ENCODE data around the gene OR2A2. TPM values are rescaled to one million over a fixed set of nuclear protein-coding genes. Genes with fewer than 3 reads are reported as not detected.

Gene OR2A2
- total and polyA plus RNA-seq, 9 of the 15 experiments (the other 6 are each of a cell fraction or from before 2014, with no cell fraction given): not detected

DNA sequence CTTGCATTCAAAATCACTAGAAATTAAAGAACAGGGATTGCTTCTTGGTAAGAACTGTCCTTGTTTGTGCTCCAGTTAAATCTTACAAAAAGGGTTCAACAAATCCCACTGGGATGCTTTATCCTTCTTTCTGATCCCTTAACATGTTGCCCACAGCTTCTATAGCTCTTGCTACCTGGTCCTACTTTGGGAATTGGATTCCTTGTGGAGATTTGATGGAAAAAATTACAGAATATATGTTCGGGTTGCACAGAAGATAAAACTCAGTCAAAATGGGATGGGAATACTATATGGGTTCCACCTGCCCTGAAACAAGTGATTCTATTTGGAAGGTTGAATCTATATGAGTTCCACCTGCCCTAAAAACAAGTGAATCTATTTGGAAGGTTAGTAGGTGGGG, 39.9 kb upstream of the OR2A2 start, which contains the start of gene OR2A25 (continued):
- TF ChIP-seq, protein P1, sequence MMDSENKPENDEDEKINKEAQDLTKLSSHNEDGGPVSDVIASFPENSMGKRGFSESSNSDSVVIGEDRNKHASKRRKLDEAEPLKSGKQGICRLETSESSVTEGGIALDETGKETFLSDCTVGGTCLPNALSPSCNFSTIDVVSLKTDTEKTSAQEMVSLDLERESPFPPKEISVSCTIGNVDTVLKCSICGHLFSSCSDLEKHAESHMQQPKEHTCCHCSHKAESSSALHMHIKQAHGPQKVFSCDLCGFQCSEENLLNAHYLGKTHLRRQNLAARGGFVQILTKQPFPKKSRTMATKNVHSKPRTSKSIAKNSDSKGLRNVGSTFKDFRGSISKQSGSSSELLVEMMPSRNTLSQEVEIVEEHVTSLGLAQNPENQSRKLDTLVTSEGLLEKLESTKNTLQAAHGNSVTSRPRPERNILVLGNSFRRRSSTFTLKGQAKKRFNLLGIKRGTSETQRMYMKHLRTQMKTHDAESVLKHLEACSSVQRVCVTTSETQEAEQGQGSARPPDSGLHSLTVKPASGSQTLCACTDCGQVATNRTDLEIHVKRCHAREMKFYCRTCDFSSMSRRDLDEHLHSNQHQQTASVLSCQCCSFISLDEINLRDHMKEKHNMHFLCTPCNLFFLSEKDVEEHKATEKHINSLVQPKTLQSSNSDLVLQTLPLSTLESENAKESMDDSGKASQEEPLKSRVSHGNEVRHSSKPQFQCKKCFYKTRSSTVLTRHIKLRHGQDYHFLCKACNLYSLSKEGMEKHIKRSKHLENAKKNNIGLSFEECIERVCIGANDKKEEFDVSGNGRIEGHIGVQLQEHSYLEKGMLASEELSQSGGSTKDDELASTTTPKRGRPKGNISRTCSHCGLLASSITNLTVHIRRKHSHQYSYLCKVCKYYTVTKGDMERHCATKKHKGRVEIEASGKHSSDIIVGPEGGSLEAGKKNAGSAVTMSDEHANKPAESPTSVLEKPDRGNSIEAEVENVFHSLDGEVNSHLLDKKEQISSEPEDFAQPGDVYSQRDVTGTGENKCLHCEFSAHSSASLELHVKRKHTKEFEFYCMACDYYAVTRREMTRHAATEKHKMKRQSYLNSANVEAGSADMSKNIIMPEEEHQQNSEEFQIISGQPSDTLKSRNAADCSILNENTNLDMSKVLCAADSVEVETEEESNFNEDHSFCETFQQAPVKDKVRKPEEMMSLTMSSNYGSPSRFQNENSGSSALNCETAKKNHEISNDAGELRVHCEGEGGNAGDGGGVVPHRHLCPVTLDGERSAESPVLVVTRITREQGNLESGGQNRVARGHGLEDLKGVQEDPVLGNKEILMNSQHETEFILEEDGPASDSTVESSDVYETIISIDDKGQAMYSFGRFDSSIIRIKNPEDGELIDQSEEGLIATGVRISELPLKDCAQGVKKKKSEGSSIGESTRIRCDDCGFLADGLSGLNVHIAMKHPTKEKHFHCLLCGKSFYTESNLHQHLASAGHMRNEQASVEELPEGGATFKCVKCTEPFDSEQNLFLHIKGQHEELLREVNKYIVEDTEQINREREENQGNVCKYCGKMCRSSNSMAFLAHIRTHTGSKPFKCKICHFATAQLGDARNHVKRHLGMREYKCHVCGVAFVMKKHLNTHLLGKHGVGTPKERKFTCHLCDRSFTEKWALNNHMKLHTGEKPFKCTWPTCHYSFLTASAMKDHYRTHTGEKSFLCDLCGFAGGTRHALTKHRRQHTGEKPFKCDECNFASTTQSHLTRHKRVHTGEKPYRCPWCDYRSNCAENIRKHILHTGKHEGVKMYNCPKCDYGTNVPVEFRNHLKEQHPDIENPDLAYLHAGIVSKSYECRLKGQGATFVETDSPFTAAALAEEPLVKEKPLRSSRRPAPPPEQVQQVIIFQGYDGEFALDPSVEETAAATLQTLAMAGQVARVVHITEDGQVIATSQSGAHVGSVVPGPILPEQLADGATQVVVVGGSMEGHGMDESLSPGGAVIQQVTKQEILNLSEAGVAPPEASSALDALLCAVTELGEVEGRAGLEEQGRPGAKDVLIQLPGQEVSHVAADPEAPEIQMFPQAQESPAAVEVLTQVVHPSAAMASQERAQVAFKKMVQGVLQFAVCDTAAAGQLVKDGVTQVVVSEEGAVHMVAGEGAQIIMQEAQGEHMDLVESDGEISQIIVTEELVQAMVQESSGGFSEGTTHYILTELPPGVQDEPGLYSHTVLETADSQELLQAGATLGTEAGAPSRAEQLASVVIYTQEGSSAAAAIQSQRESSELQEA (IDR thresholded peaks at IDR 0.05; ENCODE audit: low read depth): no peak
- TF ChIP-seq ZBTB7A (IDR thresholded peaks at IDR 0.05; ENCODE audit: borderline replicate concordance, control insufficient read depth, low read depth, low read length) (no peak), ELF4 (CRISPR knock-in tag; IDR thresholded peaks at IDR 0.05) (no peak), ZNF232 (CRISPR knock-in tag; IDR thresholded peaks at IDR 0.05) (no peak), ZNF77 (CRISPR knock-in tag; IDR thresholded peaks at IDR 0.05) (no peak), ZFP30 (CRISPR knock-in tag; IDR thresholded peaks at IDR 0.05; ENCODE audit: borderline replicate concordance) (no peak), POU5F1 (IDR thresholded peaks at IDR 0.05; ENCODE audit: borderline replicate concordance, low read depth, low read length, partially characterized antibody) (no peak), SP2 (IDR thresholded peaks at IDR 0.05; ENCODE audit: extremely low read depth, low read depth, low read length, poor library complexity, severe bottlenecking) (no peak), JUND (IDR thresholded peaks at IDR 0.05; ENCODE audit: borderline replicate concordance, low read depth, low read length) (no peak), JUND (tag; IDR thresholded peaks at IDR 0.05; ENCODE audit: borderline replicate concordance, low read depth, low read length) (no peak), TEAD4 (IDR thresholded peaks at IDR 0.05; ENCODE audit: low read length) (no peak), TEAD4 (CRISPR knock-in tag; IDR thresholded peaks at IDR 0.05; ENCODE audit: borderline replicate concordance) (no peak), TBP (optimal IDR thresholded peaks at IDR 0.05; ENCODE audit: low read depth, low read length) (no peak)
- TF ChIP-seq, protein P2, sequence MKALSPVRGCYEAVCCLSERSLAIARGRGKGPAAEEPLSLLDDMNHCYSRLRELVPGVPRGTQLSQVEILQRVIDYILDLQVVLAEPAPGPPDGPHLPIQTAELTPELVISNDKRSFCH (CRISPR knock-in tag; IDR thresholded peaks at IDR 0.05): no peak
- TF ChIP-seq, protein P2 (tag; IDR thresholded peaks at IDR 0.05): no peak

Data from K562 (cell line).